WTC11 (cell line): ENCODE results near the gene BECN2. TPM values are rescaled to one million over a fixed set of nuclear protein-coding genes. Genes with fewer than 3 reads are reported as not detected.

Experiments
- total RNA-seq: library from RNA; stranded (reverse); gene quantifications from 3 replicates; pipeline ENCODE4 v1.2.3, GENCODE V29; 2021

The BECN2 gene
- total RNA-seq, 1 experiment from 2014 or later, result not detected

Other genes with a start within 250 kb of the BECN2 start
- gene EXO1, start 109.6 kb upstream of the BECN2 start, total RNA-seq, result 28.2 to 36.5 TPM (median 31.7 TPM) in 3 replicates
- 1.5 to 3.0 TPM (median 2.1 TPM) in 3 replicates for gene MAP1LC3C, start 41.3 kb downstream of the BECN2 start, total RNA-seq